Stimulated activated naive CD8-positive, alpha-beta T cell treated with anti-CD3 and anti-CD28 coated beads, Interleukin-15, amount 100 ng/mL, for 72 hours (primary cell): ENCODE results near the gene DYSF.

Source experiments
- ATAC-seq: fragments of 150-1000 bp; cut with Tn5 transposase; 2 replicates; pipeline ENCODE4 v1.10.0; 2021; ENCODE audit warnings: mild to moderate bottlenecking, moderate library complexity
- DNase-seq, 2 donors: peaks; one replicate each; pipeline ENCODE4 v3.0.0; 2021 to 2022
- H3K27ac Mint-ChIP-seq, 2 donors: one replicate each; pipeline ENCODE4 v1.8.0; 2022; ENCODE audit warnings: mild to moderate bottlenecking in 2 of 2, mixed read lengths in 2 of 2, moderate library complexity in 2 of 2
- H3K27me3 Mint-ChIP-seq: one replicate; pipeline ENCODE4 v1.8.0; 2022; ENCODE audit warnings: mixed read lengths
- H3K4me1 Mint-ChIP-seq: one replicate; pipeline ENCODE4 v1.8.0; 2022; ENCODE audit warnings: mild to moderate bottlenecking, mixed read lengths
- H3K4me3 Mint-ChIP-seq, 2 donors: one replicate each; pipeline ENCODE4 v1.8.0; 2022; ENCODE audit warnings: mild to moderate bottlenecking in 2 of 2, mixed read lengths in 2 of 2, moderate library complexity in 1 of 2
- H3K9me3 Mint-ChIP-seq, 2 donors: one replicate each; pipeline ENCODE4 v1.8.0; 2022; ENCODE audit warnings: mixed read lengths in 2 of 2

Gene DYSF

GRCh38 chr2:71615767-71616730 lies 162.7 kb downstream of the DYSF start:
- H3K4me3 Mint-ChIP-seq, result no peak overlapping the region
- ATAC-seq (no peak), DNase-seq (no peak)
- H3K9me3 Mint-ChIP-seq, result no peaks in the 10 kb centered on the region
- no peak overlapping the region for H3K27ac Mint-ChIP-seq
- H3K4me1 Mint-ChIP-seq, result no peaks in the 10 kb centered on the region
- peaks cover 21% of the 10 kb centered on the region for H3K27me3 Mint-ChIP-seq

GRCh38 chr2:71617266-71617665 lies 163.9 kb downstream of the DYSF start:
- Mint-ChIP-seq H3K4me1 (no peaks in the 10 kb centered on the region), H3K9me3 (no peaks in the 10 kb centered on the region), H3K4me3 (no peak overlapping the region), H3K27ac (no peak overlapping the region), H3K27me3 (peaks cover 21% of the 10 kb centered on the region)
- ATAC-seq (no peak), DNase-seq (no peak)

GRCh38 chr2:71618327-71619113 lies 165.2 kb downstream of the DYSF start:
- DNase-seq (no peak), ATAC-seq (peak; percentile 35)
- H3K4me3 Mint-ChIP-seq, result no peak overlapping the region
- no peak overlapping the region for H3K27ac Mint-ChIP-seq
- peaks cover 21% of the 10 kb centered on the region for H3K27me3 Mint-ChIP-seq
- H3K9me3 Mint-ChIP-seq, result no peaks in the 10 kb centered on the region
- no peaks in the 10 kb centered on the region for H3K4me1 Mint-ChIP-seq

GRCh38 chr2:71619230-71619741 lies 165.9 kb downstream of the DYSF start:
- H3K27ac Mint-ChIP-seq, result no peak overlapping the region
- ATAC-seq (peak; percentile 26), DNase-seq (no peak)
- no peaks in the 10 kb centered on the region for H3K4me1 Mint-ChIP-seq
- no peaks in the 10 kb centered on the region for H3K9me3 Mint-ChIP-seq
- peaks cover 19% of the 10 kb centered on the region for H3K27me3 Mint-ChIP-seq
- H3K4me3 Mint-ChIP-seq, result no peak overlapping the region

GRCh38 chr2:71620116-71620515 lies 166.8 kb downstream of the DYSF start:
- peaks cover 11% of the 10 kb centered on the region for H3K27me3 Mint-ChIP-seq
- H3K4me3 Mint-ChIP-seq, result no peak overlapping the region
- H3K9me3 Mint-ChIP-seq, result no peaks in the 10 kb centered on the region
- no peaks in the 10 kb centered on the region for H3K4me1 Mint-ChIP-seq
- no peak for DNase-seq
- peak; percentile 13 for ATAC-seq
- no peak overlapping the region for H3K27ac Mint-ChIP-seq

GRCh38 chr2:71620851-71621251 lies 167.5 kb downstream of the DYSF start:
- H3K27me3 Mint-ChIP-seq, result peaks cover 6% of the 10 kb centered on the region
- no peak for DNase-seq

GRCh38 chr2:71629273-71629672 lies 175.9 kb downstream of the DYSF start:
- ATAC-seq, result no peak
- peaks cover 10% of the 10 kb centered on the region for H3K27me3 Mint-ChIP-seq
- DNase-seq, result no peak
- H3K27ac Mint-ChIP-seq, result no peak overlapping the region
- H3K9me3 Mint-ChIP-seq, result no peaks in the 10 kb centered on the region
- H3K4me3 Mint-ChIP-seq, result no peak overlapping the region
- H3K4me1 Mint-ChIP-seq, result no peaks in the 10 kb centered on the region

More at GRCh38 chr2:71620851-71621251, 167.5 kb downstream of the DYSF start:
- Mint-ChIP-seq H3K9me3 (no peaks in the 10 kb centered on the region), H3K4me3 (no peak overlapping the region), H3K27ac (no peak overlapping the region), H3K4me1 (no peaks in the 10 kb centered on the region)
- no peak for ATAC-seq

GRCh38 chr2:71629771-71630453 lies 176.6 kb downstream of the DYSF start:
- no peak overlapping the region for H3K27ac Mint-ChIP-seq

GRCh38 chr2:71630454-71631328 lies 177.3 kb downstream of the DYSF start:
- Mint-ChIP-seq H3K27ac (no peak overlapping the region), H3K4me3 (no peak overlapping the region), H3K27me3 (peaks cover 17% of the 10 kb centered on the region), H3K9me3 (no peaks in the 10 kb centered on the region), H3K4me1 (no peaks in the 10 kb centered on the region)
- no peak for ATAC-seq
- no peak for DNase-seq

More at GRCh38 chr2:71629771-71630453, 176.6 kb downstream of the DYSF start:
- peaks cover 15% of the 10 kb centered on the region for H3K27me3 Mint-ChIP-seq
- no peaks in the 10 kb centered on the region for H3K4me1 Mint-ChIP-seq
- no peak overlapping the region for H3K4me3 Mint-ChIP-seq
- no peak for DNase-seq
- H3K9me3 Mint-ChIP-seq, result no peaks in the 10 kb centered on the region
- ATAC-seq, result no peak

GRCh38 chr2:71631411-71631931 lies 178.1 kb downstream of the DYSF start:
- no peak for DNase-seq
- no peak for ATAC-seq
- Mint-ChIP-seq H3K27me3 (peaks cover 17% of the 10 kb centered on the region), H3K27ac (no peak overlapping the region), H3K4me1 (no peaks in the 10 kb centered on the region), H3K4me3 (no peak overlapping the region), H3K9me3 (no peaks in the 10 kb centered on the region)

- Mint-ChIP-seq H3K27me3 (peaks cover 17% of the 10 kb centered on the region), H3K27ac (no peak overlapping the region), H3K9me3 (no peaks in the 10 kb centered on the region), H3K4me3 (no peak overlapping the region), H3K4me1 (no peaks in the 10 kb centered on the region)
- no peak for DNase-seq
- ATAC-seq, result no peak
Measured at GRCh38 chr2:71633086-71633485, 179.7 kb downstream of the DYSF start.

GRCh38 chr2:71634567-71634966 lies 181.2 kb downstream of the DYSF start:
- DNase-seq (no peak), ATAC-seq (no peak)
- Mint-ChIP-seq H3K27me3 (peaks cover 16% of the 10 kb centered on the region), H3K9me3 (no peaks in the 10 kb centered on the region), H3K4me3 (no peak overlapping the region), H3K27ac (no peak overlapping the region), H3K4me1 (no peaks in the 10 kb centered on the region)

- Mint-ChIP-seq H3K27ac (no peak overlapping the region), H3K9me3 (no peaks in the 10 kb centered on the region), H3K4me1 (no peaks in the 10 kb centered on the region), H3K27me3 (peaks cover 7% of the 10 kb centered on the region), H3K4me3 (no peak overlapping the region)
- no peak for ATAC-seq
- DNase-seq, result no peak
Measured at GRCh38 chr2:71635798-71636197, 182.4 kb downstream of the DYSF start.

- H3K27ac Mint-ChIP-seq, result no peak overlapping the region
- no peak overlapping the region for H3K4me3 Mint-ChIP-seq
- ATAC-seq (peak; percentile 33), DNase-seq (no peak)
- no peaks in the 10 kb centered on the region for H3K9me3 Mint-ChIP-seq
- H3K27me3 Mint-ChIP-seq, result peaks cover 10% of the 10 kb centered on the region
- H3K4me1 Mint-ChIP-seq, result no peaks in the 10 kb centered on the region
Measured at GRCh38 chr2:71637168-71637567, 183.8 kb downstream of the DYSF start.
